ENCODE results near the gene DZIP1L.

Gene DZIP1L

DNA sequence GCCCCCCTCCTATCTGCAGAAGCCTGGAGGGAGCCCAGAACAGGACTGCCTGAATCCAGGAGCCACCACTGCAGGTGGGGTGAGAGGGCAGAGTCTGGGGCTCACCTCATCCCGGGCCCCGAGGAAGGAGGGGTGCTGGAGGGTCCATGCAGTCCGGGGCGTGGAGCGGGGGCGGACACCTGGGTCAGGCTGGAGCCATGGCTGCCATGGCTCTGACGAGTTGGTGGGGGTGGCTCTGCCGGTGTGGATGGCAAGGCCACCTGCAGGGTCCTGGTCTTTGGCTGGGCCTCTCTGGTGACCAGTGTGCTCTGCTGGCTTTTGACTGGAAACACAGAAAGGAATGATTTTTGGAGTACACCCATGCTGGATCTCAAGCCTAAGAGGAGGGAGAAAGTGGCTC lies 47.4 kb downstream of the DZIP1L start:
- no peak for DNase-seq

DNA sequence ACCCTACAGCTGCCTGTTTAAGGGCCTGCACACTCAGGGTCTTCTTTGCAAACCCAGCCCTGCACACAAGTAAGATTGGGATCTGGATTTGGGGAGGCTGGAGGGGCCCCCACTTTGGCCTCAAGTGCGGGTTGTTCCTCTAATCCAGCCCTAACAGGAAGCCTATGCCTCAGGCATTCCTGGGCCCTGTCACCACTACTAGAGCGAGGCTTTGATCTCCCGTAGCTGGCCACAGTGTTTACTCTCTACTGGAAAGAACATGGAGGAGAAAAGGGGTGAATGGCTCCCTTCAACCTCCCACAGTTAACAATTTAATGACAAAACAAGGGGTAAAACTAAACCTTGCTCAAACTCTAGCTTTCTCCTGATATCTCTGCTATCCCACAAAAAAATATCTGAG lies 48.4 kb downstream of the DZIP1L start:
- no peak for DNase-seq

- no peak for DNase-seq
These were observed 49.0 kb downstream of the DZIP1L start for GRCh38 chr3:138066383-138066782.

DNA sequence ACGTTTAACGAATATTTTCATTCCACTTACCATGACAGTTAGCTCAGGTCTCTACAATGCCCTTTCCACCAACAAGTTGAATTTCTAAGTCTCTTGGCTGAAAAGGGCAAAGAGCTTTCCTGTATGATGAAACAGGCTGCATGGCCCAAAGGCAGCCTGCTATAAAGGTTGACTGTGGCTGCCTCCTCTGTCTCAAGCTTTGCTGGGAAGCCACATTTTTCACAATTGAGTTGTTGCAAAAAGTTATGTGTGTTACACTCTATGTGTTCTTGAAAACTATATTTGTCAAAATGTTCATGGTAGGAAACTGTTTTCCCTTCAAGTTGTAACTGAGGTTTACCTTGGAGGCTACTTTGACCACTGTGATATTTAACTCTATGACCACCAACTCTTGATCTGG lies 49.5 kb downstream of the DZIP1L start:
- DNase-seq: no peak

GRCh38 chr3:138063416-138063815 lies 52.0 kb downstream of the DZIP1L start:
- DNase-seq: no peak

GRCh38 chr3:138062626-138063025 lies 52.8 kb downstream of the DZIP1L start:
- no peak for DNase-seq

DNA sequence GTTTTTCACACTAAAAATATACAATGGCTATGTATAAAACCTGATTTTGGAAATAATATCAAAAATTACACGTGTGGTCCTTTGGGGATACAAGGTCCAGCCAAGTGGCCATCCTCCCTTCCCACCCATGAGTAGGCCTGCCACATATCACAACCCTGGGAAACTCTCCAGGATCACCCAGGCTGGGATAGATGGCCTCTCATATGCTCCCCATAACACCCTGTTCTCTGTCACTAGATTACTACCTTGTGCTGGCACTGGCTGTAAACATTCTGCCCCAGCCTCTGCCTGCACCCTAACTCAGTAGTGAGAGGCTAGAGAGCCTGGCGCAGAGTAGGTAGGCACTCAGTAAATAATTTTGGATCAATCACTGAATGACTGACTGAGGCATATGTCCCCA lies 53.4 kb downstream of the DZIP1L start:
- no peak for DNase-seq

- DNase-seq: no peak
These were observed 54.6 kb downstream of the DZIP1L start for GRCh38 chr3:138060792-138061191.

GRCh38 chr3:138059261-138059660 lies 56.1 kb downstream of the DZIP1L start:
- DNase-seq: no peak

GRCh38 chr3:138057384-138057783 lies 58.0 kb downstream of the DZIP1L start:
- no peak for DNase-seq

DNA sequence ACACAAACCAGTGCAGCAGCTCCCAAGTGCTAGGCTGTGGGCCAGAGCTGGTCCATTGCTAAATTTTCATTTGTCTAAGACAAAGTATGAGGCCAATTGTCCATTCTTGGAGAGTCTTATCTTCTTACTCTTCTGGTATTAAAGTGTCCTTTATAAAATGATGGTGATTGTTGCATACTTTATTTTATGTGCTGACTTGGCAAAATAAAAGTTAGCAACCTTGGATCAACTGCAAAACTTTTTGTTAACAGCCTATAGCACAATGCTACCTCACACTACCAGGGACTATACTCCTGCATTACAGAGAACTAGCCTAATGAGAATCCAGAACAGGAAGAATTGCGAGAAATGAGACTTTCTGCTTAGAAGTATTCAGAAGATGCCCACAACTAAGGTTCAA lies 61.4 kb downstream of the DZIP1L start:
- DNase-seq: no peak

GRCh38 chr3:138051947-138052802 lies 63.2 kb downstream of the DZIP1L start:
- no peak for DNase-seq

- DNase-seq: no peak
These were observed 66.1 kb downstream of the DZIP1L start for GRCh38 chr3:138049157-138049919.

GRCh38 chr3:138047596-138048158 lies 67.7 kb downstream of the DZIP1L start:
- no peak for DNase-seq

- no peak for DNase-seq
These were observed 68.5 kb downstream of the DZIP1L start for GRCh38 chr3:138046955-138047354.

DNA sequence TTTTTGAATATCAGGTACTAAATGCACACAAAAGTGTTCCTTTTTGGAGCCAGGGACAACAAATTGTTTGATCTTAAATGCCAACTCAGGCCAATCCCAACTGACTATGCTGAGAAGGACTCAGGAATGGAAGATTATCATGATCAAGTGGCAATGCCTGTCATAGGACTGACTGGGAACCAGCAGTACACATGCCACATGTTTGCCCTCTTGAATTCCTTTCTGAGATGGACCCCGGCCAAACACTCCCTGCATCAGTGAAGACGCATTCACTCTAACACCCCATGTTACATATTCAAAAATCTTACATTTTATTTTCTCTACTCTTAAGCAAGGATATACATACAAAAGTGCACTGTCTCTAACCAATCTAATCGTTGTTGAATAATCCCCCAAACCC lies 69.3 kb downstream of the DZIP1L start:
- no peak for DNase-seq

- DNase-seq: no peak
These were observed 72.0 kb downstream of the DZIP1L start for GRCh38 chr3:138043266-138044029.

- no peak for DNase-seq
These were observed 73.4 kb downstream of the DZIP1L start for GRCh38 chr3:138042043-138042442.

GRCh38 chr3:138038725-138039462 lies 76.5 kb downstream of the DZIP1L start:
- DNase-seq: no peak

DNA sequence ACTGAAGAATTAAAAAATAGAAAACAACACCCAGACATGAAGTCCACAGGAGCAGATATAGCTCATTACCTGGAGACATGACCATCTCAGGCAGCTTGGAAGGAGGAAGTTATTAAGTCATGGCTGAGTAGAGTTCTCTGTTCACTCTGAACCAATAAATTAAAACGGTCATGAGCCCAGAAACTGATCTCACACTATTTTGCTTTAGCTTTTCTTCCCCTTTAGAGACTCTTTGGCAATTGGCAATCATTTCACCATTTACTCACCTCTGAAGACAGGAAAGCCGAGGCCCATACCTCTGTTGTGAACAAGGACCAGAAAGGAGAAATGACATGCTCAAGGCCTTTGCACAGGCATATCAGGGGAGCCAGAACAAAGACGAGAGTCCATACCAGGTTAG lies 78.8 kb downstream of the DZIP1L start:
- no peak for DNase-seq

- no peak for DNase-seq
These were observed 80.5 kb downstream of the DZIP1L start for GRCh38 chr3:138034918-138035317.

- DNase-seq: no peak
These were observed 82.2 kb downstream of the DZIP1L start for GRCh38 chr3:138033202-138033691.
